22Rv1 (cell line): ENCODE results near the gene RABGAP1L.

Experiments
- CTCF ChIP-seq: fragments of 450-650 bp; IDR thresholded peaks from 2 replicates; pipeline ENCODE4 v1.5.1; 2017; ENCODE audit warnings: mild to moderate bottlenecking
- ZFX ChIP-seq: fragments of 450-650 bp; IDR thresholded peaks from 2 replicates; pipeline ENCODE4 v1.6.1; 2017; ENCODE audit warnings: antibody characterized with exemption, borderline replicate concordance

GRCh38 chr1:174164826-174165225 lies 5.5 kb downstream of the RABGAP1L start:
- TF ChIP-seq CTCF (no peak), ZFX (no peak)
